Endothelial cell of umbilical vein (primary cell): ENCODE measurements around the gene ZMYM3.
"Not testable (repeated sequence)": the region's sequence is repeated elsewhere in the genome, so short reads cannot be mapped to it uniquely, and the experiment has no call there.

Experiments used
- EZH2 ChIP-seq: IDR thresholded peaks from 2 replicates; pipeline ENCODE4 v1.6.1; 2012; ENCODE audit warnings: borderline replicate concordance, low read depth, mild to moderate bottlenecking, moderate library complexity, low read length, inconsistent platforms; ENCODE audit not compliant: severe bottlenecking
- FOS ChIP-seq: IDR thresholded peaks from 2 replicates; pipeline ENCODE4 v1.6.1; 2011; ENCODE audit warnings: mild to moderate bottlenecking, low read length, moderate library complexity, borderline replicate concordance; ENCODE audit not compliant: insufficient read depth
- JUN ChIP-seq: IDR thresholded peaks from 2 replicates; pipeline ENCODE4 v1.6.1; 2011; ENCODE audit warnings: borderline replicate concordance, low read depth; ENCODE audit not compliant: insufficient read length, insufficient read depth
- MYC ChIP-seq: IDR thresholded peaks from one replicate; pipeline ENCODE4 v1.6.1; 2011; ENCODE audit warnings: mild to moderate bottlenecking, low read depth, low read length
- POLR2A ChIP-seq: IDR thresholded peaks from 2 replicates; pipeline ENCODE4 v1.6.1; 2012; ENCODE audit warnings: low read depth, mild to moderate bottlenecking, control low read depth, low read length
- POLR2AphosphoS5 ChIP-seq: IDR thresholded peaks from 2 replicates; pipeline ENCODE4 v1.6.1; 2012; ENCODE audit warnings: low read depth, mild to moderate bottlenecking, control low read depth, low read length, moderate library complexity; ENCODE audit not compliant: insufficient read depth
- TF ChIP-seq, protein P1 (sequence below), 2 donors: IDR thresholded peaks; 1 replicate in 1 of 2; 2 replicates in 1 of 2; pipeline ENCODE4 v1.5.1; 2011; ENCODE audit warnings: low read length in 2 of 2, mild to moderate bottlenecking in 2 of 2, moderate library complexity in 2 of 2, control low read depth in 1 of 2, inconsistent platforms in 1 of 2, low read depth in 1 of 2; ENCODE audit not compliant: insufficient read depth in 1 of 2; ENCODE audit errors: extremely low read depth in 1 of 2

- TF ChIP-seq, protein P1, sequence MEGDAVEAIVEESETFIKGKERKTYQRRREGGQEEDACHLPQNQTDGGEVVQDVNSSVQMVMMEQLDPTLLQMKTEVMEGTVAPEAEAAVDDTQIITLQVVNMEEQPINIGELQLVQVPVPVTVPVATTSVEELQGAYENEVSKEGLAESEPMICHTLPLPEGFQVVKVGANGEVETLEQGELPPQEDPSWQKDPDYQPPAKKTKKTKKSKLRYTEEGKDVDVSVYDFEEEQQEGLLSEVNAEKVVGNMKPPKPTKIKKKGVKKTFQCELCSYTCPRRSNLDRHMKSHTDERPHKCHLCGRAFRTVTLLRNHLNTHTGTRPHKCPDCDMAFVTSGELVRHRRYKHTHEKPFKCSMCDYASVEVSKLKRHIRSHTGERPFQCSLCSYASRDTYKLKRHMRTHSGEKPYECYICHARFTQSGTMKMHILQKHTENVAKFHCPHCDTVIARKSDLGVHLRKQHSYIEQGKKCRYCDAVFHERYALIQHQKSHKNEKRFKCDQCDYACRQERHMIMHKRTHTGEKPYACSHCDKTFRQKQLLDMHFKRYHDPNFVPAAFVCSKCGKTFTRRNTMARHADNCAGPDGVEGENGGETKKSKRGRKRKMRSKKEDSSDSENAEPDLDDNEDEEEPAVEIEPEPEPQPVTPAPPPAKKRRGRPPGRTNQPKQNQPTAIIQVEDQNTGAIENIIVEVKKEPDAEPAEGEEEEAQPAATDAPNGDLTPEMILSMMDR (IDR thresholded peaks at IDR 0.05; ENCODE audit: extremely low read depth in 1 of 2, insufficient read depth in 1 of 2, low read depth in 1 of 2, low read length in 2 of 2) = not testable (repeated sequence)
- TF ChIP-seq FOS, POLR2A, POLR2AphosphoS5, MYC, JUN, EZH2: not testable (repeated sequence)
These were observed 46.1 kb upstream of the ZMYM3 start for GRCh38 chrX:71300064-71300463.
